Spleen (tissue), 11 donors: ENCODE data around the gene LRTM2. TPM values are rescaled to one million over a fixed set of nuclear protein-coding genes. Genes with fewer than 3 reads are reported as not detected.
"Not testable (repeated sequence)": the region's sequence is repeated elsewhere in the genome, so short reads cannot be mapped to it uniquely, and the experiment has no call there.

Experiments used
- DNase-seq: peaks from one replicate; pipeline ENCODE4 v3.0.0-alpha.2; 2020
- H3K27ac ChIP-seq, 8 donors: fragments of 200-600 bp; sonication (generic) in 7 of 8; 1 replicate in 4 of 8; 2 replicates in 4 of 8; pipeline versions ENCODE4 v1.5.0 to v1.8.0; 2016 to 2021; ENCODE audit warnings: inconsistent platforms in 4 of 8, mild to moderate bottlenecking in 4 of 8, moderate library complexity in 1 of 8
- H3K27me3 ChIP-seq, 7 donors: fragments of 200-600 bp; sonication (generic) in 6 of 7; replicated peaks in 1 of 7; 1 replicate in 4 of 7; 2 replicates in 3 of 7; pipeline versions ENCODE4 v1.5.0 to v1.8.0; 2016 to 2021; ENCODE audit warnings: inconsistent platforms in 3 of 7, mild to moderate bottlenecking in 1 of 7
- H3K36me3 ChIP-seq, 6 donors: fragments of 200-600 bp; sonication (generic) in 5 of 6; 1 replicate in 4 of 6; 2 replicates in 2 of 6; pipeline versions ENCODE4 v1.5.0 to v1.8.0; 2016 to 2021; ENCODE audit warnings: inconsistent platforms in 2 of 6
- H3K4me1 ChIP-seq, 6 donors: fragments of 200-600 bp; sonication (generic) in 5 of 6; 1 replicate in 3 of 6; 2 replicates in 3 of 6; pipeline versions ENCODE4 v1.5.0 to v1.8.0; 2016 to 2021; ENCODE audit warnings: inconsistent platforms in 3 of 6
- H3K4me3 ChIP-seq, 8 donors: fragments of 200-600 bp; sonication (generic) in 7 of 8; 1 replicate in 4 of 8; 2 replicates in 4 of 8; pipeline versions ENCODE4 v1.5.0 to v1.8.0; 2016 to 2021; ENCODE audit warnings: inconsistent platforms in 4 of 8, mild to moderate bottlenecking in 4 of 8, moderate library complexity in 2 of 8
- H3K9me3 ChIP-seq, 8 donors: fragments of 200-600 bp; sonication (generic) in 7 of 8; 1 replicate in 4 of 8; 2 replicates in 4 of 8; pipeline versions ENCODE4 v1.5.0 to v1.8.0; 2016 to 2021; ENCODE audit warnings: inconsistent platforms in 4 of 8
- CTCF ChIP-seq, 11 experiments: fragments of 200-600 bp in 7 of 11; fragments of 450-650 bp in 4 of 11; sonication (generic) in 4 of 11; IDR thresholded peaks in 8 of 11; conservative IDR thresholded peaks in 3 of 11; 1 replicate in 7 of 11; 2 replicates in 4 of 11; pipeline versions ENCODE4 v1.4.0 to v1.8.0; 2016 to 2021; ENCODE audit warnings: antibody characterized with exemption in 11 of 11, inconsistent platforms in 4 of 11, mild to moderate bottlenecking in 1 of 11
- POLR2A ChIP-seq, 3 donors: fragments of 450-650 bp; IDR thresholded peaks; one replicate each; pipeline ENCODE4 v1.5.1; 2017; ENCODE audit warnings: antibody characterized with exemption in 3 of 3, mild to moderate bottlenecking in 1 of 3
- POLR2AphosphoS5 ChIP-seq, 3 donors: sonication (generic); formaldehyde crosslinking; IDR thresholded peaks; one replicate each; pipeline ENCODE4 v1.5.1; 2017; ENCODE audit warnings: antibody characterized with exemption in 3 of 3
- WGBS, 5 donors: extraction: QIAGEN DNeasy Blood & Tissue Kit in 3 of 5; methylation state at CpG; one replicate each; pipeline versions ENCODE4 v1.1.5 to v1.1.7; 2013 to 2018; 5-methylcytosine and 5-hydroxymethylcytosine counted together
- intact Hi-C: fragments of 100-400 bp; cut with DNase I; formaldehyde crosslinking; loops from one replicate; pipeline ENCODE4 v1.15.0; 2023; ENCODE audit warnings: low total_unique reads
- polyA plus RNA-seq, 3 donors: library from polyadenylated mRNA; stranded (reverse); fragments of 200-250 nt; gene quantifications; one replicate each; pipeline ENCODE4 v1.2.1, GENCODE V29; 2013
- total RNA-seq, 7 donors: library from RNA; depleted of rRNA in 3 of 7; stranded (reverse); fragments of >200 nt in 3 of 7; fragmentation: NEBNext Ultra II Directional in 4 of 7; extraction: Animal tissue kit (Norgen Biotek cat#: 25700) in 4 of 7; gene quantifications; one replicate each; pipeline versions ENCODE4 v1.1.0 to v1.2.1, GENCODE V29; 2016 to 2021
- donor health status: healthy with polysubstance abuse.
- donor health status: DM: no; HTN: no; CAD: no; lungs with moderate emphysema.
- donor health status: DM: no; HTN: no; CAD: no.
- donor health status: Bipolar disorder and iron deficiency.
- donor health status: healthy.
- donor health status: DM: no; HTN: no; CAD: no.
- donor health status: DM: yes; HTN: yes; CAD: no.

Gene LRTM2
- total and polyA plus RNA-seq, 10 donors: 0.12 TPM; not detected in 9

- peaks cover 0 to 15% (median 7%) of the 10 kb centered on the region in 7 donors for H3K27me3 ChIP-seq
- H3K36me3 ChIP-seq: no peaks in the 10 kb centered on the region
- TF ChIP-seq POLR2A (IDR thresholded peaks at IDR 0.05): no peak
- TF ChIP-seq POLR2AphosphoS5 (IDR thresholded peaks at IDR 0.05): no peak
- TF ChIP-seq CTCF (IDR thresholded peaks at IDR 0.05 in 8 of 11, conservative IDR thresholded peaks at IDR 0.05 in 3 of 11): no peak
- WGBS, 5 donors: 67 to 86% (median 83%) methylated on average over 3 of the region's 3 CpGs
- H3K27ac ChIP-seq: no peak overlapping the region
- H3K4me3 ChIP-seq: no peak overlapping the region
- no peak for DNase-seq
- intact Hi-C loops: no loop called here
- H3K9me3 ChIP-seq: no peaks in the 10 kb centered on the region
- peaks cover 5 to 51% (median 30%) of the 10 kb centered on the region in 6 donors for H3K4me1 ChIP-seq
Measured at GRCh38 chr12:1815108-1815507, 5.3 kb upstream of the LRTM2 start.

GRCh38 chr12:1815814-1816729, 4.3 kb upstream of the LRTM2 start:
- no peak for TF ChIP-seq POLR2AphosphoS5 (IDR thresholded peaks at IDR 0.05)
- TF ChIP-seq POLR2A (IDR thresholded peaks at IDR 0.05): no peak
- TF ChIP-seq CTCF (IDR thresholded peaks at IDR 0.05 in 8 of 11, conservative IDR thresholded peaks at IDR 0.05 in 3 of 11): no peak
- DNase-seq: no peak
- intact Hi-C loops: no loop called here

GRCh38 chr12:1816730-1817348, 3.5 kb upstream of the LRTM2 start:
- 93 to 98% (median 95%) methylated on average over 9 of the region's 9 CpGs for WGBS, 5 donors
- no peak for DNase-seq
- Histone ChIP-seq H3K27me3 (peaks cover 0 to 32% (median 23%) of the 10 kb centered on the region in 7 donors), H3K4me1 (peaks cover 5 to 42% (median 20%) of the 10 kb centered on the region in 6 donors), H3K9me3 (no peaks in the 10 kb centered on the region), H3K4me3 (no peak overlapping the region), H3K27ac (no peak overlapping the region), H3K36me3 (no peaks in the 10 kb centered on the region)
- TF ChIP-seq CTCF (IDR thresholded peaks at IDR 0.05 in 8 of 11, conservative IDR thresholded peaks at IDR 0.05 in 3 of 11) (no peak), POLR2AphosphoS5 (IDR thresholded peaks at IDR 0.05) (no peak), POLR2A (IDR thresholded peaks at IDR 0.05) (no peak)
- intact Hi-C loops: no loop called here

More at GRCh38 chr12:1815814-1816729, 4.3 kb upstream of the LRTM2 start:
- Histone ChIP-seq H3K27ac (no peak overlapping the region), H3K4me1 (peaks cover 5 to 50% (median 25%) of the 10 kb centered on the region in 6 donors), H3K36me3 (no peaks in the 10 kb centered on the region), H3K4me3 (no peak overlapping the region), H3K9me3 (no peaks in the 10 kb centered on the region), H3K27me3 (peaks cover 0 to 25% (median 16%) of the 10 kb centered on the region in 7 donors)
- 75 to 81% (median 75%) methylated on average over 20 to 21 of the region's 21 CpGs for WGBS, 5 donors

GRCh38 chr12:1817928-1818327, 2.4 kb upstream of the LRTM2 start:
- intact Hi-C loops, H3K4me3 ChIP-seq, H3K27ac ChIP-seq, H3K9me3 ChIP-seq, DNase-seq, H3K36me3 ChIP-seq: not testable (repeated sequence)
- Histone ChIP-seq H3K27me3 (peaks cover 0 to 43% (median 30%) of the 10 kb centered on the region in 7 donors), H3K4me1 (peaks cover 0 to 31% (median 11%) of the 10 kb centered on the region in 6 donors)
- 85 to 95% (median 93%) methylated on average over 20 to 28 of the region's 28 CpGs for WGBS, 5 donors
